ENCODE measurements around the gene LARP4.

DNA sequence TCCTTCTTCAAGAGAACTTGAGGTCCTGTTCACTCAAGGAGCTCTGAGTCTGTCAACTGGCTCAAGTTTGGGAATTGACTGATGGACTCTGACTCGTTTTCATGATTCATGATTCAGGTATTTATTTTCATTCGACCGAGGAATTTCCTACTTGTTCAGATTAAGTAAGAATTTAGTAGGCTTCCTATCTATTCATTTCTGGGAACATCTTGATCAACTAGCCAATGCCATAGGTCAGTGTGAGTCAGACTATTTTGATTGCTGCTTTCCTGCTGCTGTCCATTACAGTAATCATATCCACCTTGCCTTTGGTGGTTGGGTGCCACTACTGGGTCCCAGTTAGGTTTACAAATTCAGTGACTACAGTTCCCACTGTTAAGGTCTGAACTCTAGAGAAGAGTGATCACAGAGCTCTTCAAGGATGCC, 10.4 kb upstream of the LARP4 start:
- TF ChIP-seq, protein P1, sequence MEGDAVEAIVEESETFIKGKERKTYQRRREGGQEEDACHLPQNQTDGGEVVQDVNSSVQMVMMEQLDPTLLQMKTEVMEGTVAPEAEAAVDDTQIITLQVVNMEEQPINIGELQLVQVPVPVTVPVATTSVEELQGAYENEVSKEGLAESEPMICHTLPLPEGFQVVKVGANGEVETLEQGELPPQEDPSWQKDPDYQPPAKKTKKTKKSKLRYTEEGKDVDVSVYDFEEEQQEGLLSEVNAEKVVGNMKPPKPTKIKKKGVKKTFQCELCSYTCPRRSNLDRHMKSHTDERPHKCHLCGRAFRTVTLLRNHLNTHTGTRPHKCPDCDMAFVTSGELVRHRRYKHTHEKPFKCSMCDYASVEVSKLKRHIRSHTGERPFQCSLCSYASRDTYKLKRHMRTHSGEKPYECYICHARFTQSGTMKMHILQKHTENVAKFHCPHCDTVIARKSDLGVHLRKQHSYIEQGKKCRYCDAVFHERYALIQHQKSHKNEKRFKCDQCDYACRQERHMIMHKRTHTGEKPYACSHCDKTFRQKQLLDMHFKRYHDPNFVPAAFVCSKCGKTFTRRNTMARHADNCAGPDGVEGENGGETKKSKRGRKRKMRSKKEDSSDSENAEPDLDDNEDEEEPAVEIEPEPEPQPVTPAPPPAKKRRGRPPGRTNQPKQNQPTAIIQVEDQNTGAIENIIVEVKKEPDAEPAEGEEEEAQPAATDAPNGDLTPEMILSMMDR (IDR thresholded peaks at IDR 0.05; ENCODE audit: low read depth, low read length) = no peak
- no peak for TF ChIP-seq EZH2phosphoT487 (IDR thresholded peaks at IDR 0.05; ENCODE audit: low read depth)
